Hepatocyte (in vitro differentiated cells): Measurements from ENCODE around the gene MCL1.

ENCODE experiments used
- CTCF ChIP-seq: fragments of 200-600 bp; sonication (generic); IDR thresholded peaks from 2 replicates; pipeline ENCODE4 v1.5.1; 2016; ENCODE audit warnings: antibody characterized with exemption, mild to moderate bottlenecking; ENCODE audit not compliant: poor library complexity
- EZH2 ChIP-seq: fragments of 200-600 bp; sonication (generic); IDR thresholded peaks from 2 replicates; pipeline ENCODE4 v1.6.1; 2016; ENCODE audit warnings: antibody characterized with exemption, mild to moderate bottlenecking, borderline replicate concordance

- TF ChIP-seq CTCF (no peak), EZH2 (no peak)
These were observed 40.4 kb upstream of the MCL1 start for GRCh38 chr1:150619576-150620509.
